ENCODE measurements around the gene FAM50B.

The FAM50B gene, protein sequence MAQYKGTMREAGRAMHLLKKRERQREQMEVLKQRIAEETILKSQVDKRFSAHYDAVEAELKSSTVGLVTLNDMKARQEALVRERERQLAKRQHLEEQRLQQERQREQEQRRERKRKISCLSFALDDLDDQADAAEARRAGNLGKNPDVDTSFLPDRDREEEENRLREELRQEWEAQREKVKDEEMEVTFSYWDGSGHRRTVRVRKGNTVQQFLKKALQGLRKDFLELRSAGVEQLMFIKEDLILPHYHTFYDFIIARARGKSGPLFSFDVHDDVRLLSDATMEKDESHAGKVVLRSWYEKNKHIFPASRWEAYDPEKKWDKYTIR

DNA sequence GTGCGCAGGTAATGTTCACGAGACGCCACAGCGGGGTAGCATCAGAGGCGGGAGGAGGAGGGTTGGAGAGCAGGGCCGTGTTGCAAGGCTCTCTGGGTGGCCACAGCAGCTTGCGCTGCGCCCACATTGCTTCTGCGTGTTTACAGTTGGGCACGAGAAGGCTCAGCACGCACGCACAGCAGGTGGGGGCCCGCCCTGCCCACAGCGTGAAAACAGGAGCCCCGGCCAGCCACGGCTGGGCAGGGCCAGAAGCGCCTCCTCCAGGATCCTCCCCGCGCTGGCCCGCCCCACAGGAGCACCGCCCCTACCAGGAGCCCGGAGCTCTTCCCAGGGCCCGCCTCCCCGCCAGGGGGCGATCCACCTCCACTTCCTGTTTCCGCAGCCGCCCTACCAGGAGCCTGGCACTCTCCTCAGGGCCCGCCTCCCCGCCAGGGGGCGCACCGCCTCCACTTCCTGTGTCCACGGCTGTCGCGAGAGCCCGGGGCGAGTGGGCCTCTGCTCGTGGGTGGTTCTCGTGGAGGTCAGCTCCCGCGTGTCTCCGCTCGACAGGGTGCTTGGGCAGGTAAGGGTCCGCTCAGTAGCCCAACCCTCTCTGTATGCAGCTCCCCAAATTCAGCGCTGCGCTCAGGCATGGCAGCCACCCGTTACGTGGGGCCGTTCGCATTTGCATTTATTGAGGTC lies at the start of gene FAM50B:
FAM50B (plus strand) TSS at position 449 of the 681 bp plus-strand sequence. CDS start 439 bp downstream, outside the sequence.
- peak; percentile 92 for DNase-seq

GRCh38 chr6:3799719-3800118 lies 49.5 kb upstream of the FAM50B start:
- no peak for DNase-seq

DNA sequence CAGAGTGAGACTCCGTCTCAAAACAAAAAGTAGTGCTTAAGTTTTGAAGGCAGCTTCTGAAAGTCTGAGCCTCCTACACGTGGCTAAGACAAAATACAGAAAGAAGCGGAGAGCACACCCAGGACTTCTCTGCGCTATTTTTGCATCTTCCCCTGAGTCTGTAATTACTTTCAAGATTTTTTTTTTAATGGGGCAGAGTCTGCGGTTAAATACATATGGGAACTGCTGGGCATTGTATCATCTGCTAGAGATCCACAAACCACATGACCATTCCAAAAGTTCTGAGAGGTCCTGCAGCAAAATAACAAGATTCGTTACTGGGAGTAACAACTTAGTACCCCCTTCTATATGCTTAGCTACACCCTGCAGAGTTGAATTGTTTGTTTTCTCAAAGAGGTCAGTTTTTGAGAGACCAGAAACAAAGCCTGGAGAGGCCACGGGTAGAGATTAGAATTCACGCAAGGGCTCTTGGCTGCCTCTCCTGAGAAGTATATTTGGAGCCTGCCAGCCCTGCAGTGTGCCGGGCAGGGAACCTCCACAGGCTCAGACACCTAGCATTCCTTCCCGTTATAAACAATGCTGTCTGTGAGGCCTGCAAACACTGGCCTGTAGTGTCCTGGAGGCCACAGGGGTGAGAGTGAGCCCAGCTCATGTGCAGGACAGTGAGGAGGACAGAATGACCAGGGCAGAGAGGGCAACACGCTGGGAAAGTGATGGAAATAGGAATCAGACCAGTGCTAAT lies 48.2 kb upstream of the FAM50B start:
- DNase-seq, result no peak

GRCh38 chr6:3801960-3802359 lies 47.2 kb upstream of the FAM50B start:
- no peak for DNase-seq

GRCh38 chr6:3803627-3804468 lies 45.3 kb upstream of the FAM50B start:
- DNase-seq, result no peak

DNA sequence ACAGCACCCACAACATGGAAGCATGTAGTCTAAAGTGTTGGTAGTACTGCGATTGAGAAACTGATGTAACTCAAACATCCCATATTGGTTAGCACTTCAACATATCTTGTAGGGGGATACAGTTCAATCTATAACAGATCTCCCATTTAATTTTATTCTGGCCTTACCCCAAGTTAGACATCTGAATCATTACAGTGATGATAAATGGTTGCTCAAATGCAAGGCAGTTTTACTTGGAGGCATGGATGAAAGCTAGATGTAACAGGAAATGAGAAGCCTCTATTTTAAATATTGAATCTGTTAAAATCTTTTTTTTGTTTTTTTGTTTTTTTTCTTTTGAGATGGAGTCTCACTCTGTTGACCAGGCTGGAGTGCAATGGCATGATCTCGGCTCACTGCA lies 44.2 kb upstream of the FAM50B start:
- no peak for DNase-seq

DNA sequence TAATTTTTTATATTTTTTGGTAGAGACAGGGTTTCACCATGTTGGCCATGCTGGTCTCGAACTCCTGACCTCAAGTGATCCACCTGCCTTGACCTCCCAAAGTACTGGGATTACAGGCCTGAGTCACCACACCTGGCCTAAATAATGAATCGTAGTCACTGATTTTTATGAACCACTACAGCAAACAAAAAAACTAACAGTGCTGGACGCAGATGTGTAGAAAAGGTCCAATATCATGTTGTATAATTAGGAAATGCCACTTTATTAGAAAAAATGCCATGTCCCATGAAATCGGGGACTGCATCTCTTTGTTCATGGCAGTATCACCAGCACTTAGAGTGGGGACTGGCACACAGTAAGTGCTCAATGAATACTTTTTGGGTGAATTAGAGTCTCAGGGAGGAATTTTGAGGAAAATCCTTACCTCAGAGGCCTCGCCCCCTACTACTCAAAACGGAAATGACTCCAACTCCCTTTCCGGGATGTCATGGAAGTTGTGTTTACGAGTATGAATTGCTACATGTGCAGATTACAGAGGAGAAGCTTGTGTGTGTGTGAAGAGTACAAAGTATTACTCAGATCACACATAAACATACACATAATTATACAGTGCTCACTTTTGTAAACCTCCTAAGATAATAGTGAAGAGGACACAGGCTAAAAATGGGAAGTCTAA lies 43.6 kb upstream of the FAM50B start:
- DNase-seq, result no peak

DNA sequence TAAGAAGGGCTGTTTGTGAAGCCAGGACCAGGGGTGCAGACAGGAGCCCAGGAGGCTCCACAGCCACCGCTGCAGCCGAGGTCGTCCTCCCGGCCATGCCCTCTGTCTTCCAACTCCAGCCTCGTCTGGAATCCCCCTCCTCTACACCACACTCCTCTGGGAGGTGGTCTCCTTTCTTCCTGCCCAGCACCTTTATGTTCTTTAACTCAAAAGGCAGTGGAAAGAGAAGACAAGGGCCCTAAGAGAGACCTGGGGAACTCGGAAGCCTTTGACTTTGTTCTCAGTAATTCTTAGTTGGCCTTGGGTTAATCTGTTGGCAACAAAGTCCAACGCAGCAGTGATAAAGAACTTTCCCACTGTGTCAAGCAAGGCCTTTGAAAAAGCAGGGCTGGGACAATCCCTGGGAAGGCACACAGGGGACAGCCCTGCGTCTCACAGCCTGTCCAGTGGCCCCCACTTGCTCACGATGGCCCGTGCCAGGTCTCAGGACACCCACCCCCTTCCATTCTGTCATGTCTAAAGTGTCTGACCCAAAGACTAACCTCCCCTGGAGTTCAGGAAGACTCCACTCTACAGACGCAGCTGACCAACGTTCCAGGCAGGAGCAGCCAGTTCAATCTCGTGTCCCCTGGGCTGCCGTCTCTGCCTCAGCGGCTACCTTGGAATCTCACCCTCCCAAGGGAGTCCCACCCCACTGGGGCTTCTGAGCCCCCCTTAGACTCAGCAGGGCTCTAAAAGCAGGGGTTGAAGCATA lies 42.8 kb upstream of the FAM50B start:
- no peak for DNase-seq

DNA sequence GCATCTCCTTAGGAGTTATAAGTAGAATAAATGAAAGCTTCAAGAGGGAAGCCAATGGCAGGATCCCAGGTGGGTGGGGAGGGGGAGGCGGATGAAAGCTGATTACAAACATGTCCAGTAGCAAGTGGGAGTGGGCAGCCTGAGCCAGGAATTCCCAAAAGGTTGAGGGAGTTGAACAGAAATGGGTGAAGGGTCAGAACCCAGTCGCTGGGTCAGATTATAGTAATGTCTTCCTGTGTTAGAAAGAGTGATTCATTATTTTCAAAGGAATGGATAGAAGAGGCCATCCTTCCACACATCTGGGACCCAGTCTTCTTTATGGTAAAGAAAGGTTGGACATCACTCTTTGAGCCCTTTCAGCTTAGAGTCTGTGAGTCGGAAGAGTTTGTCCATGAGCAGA lies 41.0 kb upstream of the FAM50B start:
- no peak for DNase-seq

DNA sequence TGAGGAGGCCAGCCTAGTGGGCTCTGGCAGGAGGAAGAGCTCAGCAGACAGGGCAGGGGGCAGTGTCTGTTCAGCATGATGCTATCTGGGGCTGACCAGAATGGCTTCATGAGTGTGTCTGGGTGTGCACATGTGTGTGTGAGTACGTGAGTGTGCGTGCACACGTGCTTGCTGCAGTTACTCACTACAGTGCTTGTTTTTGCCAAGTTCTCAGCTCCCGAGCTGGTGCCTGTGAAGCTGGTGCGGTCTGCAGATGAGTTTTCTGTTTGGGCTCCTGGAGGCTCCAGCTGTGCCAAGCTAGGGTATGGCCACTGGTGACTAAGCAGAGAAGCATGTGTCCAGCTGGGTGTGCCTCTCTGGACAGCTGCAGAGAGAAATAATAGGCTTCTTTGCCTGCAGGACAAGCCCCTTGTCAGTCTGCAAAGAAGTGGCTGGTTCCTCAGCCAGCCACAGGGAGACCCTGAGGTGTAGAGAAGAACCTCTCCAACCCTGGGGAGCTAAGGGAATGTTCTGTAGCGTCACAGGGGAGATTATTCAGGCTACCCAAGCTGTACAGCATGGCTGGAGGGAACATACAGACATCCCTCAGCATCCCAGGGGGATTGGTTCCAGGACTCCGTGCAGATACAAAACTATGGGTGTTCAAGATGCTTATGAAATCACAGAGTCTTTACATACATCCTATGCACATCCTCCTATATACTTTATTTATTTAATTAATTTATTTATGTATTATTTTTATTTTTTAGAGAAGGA lies 40.2 kb upstream of the FAM50B start:
- no peak for DNase-seq

DNA sequence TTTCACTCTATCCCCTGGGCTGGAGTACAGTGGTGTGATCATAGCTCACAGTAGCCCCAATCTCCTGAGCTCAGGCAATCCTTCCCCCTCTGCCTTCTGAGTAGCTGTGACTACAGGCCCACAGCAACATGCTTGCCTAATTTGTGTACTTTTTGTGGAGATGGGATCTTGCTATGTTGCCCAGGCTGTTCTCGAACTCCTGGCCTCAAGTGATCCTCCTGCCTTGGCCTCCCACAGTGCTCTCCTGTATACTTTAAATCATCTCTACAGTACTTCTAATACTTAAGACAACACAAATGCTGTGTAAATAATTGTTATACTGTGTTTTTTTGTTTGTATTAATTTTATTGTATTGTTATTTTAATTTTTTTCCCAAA lies 39.7 kb upstream of the FAM50B start:
- no peak for DNase-seq

- DNase-seq, result no peak
Observed at GRCh38 chr6:3809982-3810381, 39.2 kb upstream of the FAM50B start.

GRCh38 chr6:3811191-3811590 lies 38.0 kb upstream of the FAM50B start:
- no peak for DNase-seq

DNA sequence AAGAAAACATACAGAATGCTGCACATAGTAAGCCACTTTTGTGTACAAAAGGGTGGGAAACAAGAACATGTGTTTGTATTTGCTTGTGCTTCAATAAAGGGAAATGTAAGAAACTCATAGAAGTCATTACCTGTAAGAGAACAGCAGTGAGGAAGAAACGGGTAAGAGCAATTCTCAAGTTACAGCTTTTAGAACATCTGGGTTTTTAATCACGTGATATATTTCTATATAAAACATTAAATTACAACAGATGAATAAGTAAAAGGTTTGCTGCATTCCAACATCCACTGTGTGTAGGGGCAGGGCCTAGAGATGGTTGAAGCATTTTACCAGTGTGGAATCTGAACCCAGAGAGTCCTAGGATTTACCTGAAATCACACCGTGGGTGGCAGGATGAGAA lies 36.6 kb upstream of the FAM50B start:
- DNase-seq, result no peak

DNA sequence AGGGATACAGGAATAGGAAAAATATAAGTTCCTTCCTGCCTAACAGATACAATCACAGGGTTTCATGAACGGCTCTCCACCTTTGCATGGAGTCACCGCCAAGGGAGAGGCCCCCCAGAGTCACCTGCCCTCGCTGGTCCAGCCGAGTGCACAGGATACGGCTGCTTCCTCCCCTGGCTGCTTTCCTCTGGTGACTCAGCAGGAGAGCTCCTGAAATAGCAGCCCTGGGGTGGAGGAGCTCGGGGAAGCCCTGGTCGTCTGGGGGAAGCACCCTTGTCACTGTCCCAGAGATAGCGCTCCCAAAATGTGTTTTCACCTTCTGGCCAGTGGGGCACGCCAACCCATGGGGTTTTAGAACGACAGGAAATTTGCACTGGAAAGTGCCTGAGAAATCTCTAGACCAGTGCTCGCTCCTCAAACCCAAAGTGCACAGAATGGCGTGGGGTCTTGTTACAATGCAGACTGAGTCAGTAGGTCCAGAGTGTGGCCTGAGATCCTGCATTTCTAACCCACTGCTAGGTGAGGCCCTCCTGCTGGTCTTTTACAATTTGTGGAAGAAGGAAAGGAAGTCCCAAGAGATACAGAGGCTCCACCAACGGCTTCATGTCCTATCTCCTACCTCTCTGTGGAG lies 35.9 kb upstream of the FAM50B start:
- DNase-seq, result no peak

DNA sequence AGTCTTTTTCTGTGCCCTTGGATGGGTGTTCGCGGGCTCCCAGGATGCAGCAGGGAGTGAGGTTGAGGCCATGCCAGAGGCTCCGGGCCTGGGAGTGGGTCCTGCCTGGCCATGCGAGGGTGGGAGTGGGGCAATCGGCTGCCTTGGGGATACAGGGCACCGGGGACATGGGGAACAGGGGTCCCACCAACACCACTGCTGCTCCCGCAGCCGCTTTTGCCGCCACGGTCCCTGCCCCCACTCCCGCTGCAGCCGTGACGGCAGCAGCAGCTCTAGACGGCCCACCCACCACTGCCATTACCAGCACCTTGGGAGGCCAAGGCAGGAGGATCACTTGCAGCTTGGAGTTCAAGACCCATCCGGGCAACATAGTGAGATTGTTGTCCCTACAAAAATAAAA lies 35.3 kb upstream of the FAM50B start:
- DNase-seq, result no peak

- no peak for DNase-seq
Observed at GRCh38 chr6:3814539-3814938, 34.6 kb upstream of the FAM50B start.

GRCh38 chr6:3816251-3816650 lies 32.9 kb upstream of the FAM50B start:
- no peak for DNase-seq

GRCh38 chr6:3819161-3820110 lies 29.7 kb upstream of the FAM50B start:
- DNase-seq, result no peak

Data from activated CD4-positive, CD25-positive, alpha-beta regulatory T cell treated with anti-CD3 and anti-CD28 coated beads, Interleukin-2, amount 50 U/mL, for 72 hours (primary cell).